Stimulated activated CD4-positive, alpha-beta T cell treated with anti-CD3 and anti-CD28 coated beads, Interleukin-4, amount 100 ng/mL, for 24 hours (primary cell): ENCODE measurements around the gene STK38L.

Source experiments
- DNase-seq: peaks from one replicate; pipeline ENCODE4 v3.0.0-alpha.2; 2020

The STK38L gene

GRCh38 chr12:27330846-27331245 lies 86.8 kb downstream of the STK38L start:
- no peak for DNase-seq

- DNase-seq: peak; percentile 31
These were observed 87.3 kb downstream of the STK38L start for GRCh38 chr12:27331291-27331926.

DNA sequence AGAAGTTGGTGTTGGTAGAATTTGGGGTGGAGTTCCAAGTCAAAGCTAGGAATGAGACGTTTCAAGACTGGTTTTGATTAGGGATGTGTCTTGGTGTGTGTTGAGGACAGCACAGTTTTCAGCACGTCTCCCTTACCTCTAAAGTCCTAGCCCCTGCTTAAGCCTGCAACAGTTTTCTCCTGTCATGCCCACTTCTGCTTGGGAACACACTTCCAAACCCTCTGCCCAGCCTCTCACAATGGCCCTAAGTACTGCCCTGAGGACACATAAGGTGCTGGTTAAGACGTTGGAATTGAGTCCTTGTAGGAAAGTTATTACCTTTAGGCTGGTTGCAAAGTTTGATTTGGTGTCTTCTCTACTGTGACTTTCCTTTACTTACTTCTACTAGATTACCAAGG lies 87.8 kb downstream of the STK38L start:
- DNase-seq: no peak

DNA sequence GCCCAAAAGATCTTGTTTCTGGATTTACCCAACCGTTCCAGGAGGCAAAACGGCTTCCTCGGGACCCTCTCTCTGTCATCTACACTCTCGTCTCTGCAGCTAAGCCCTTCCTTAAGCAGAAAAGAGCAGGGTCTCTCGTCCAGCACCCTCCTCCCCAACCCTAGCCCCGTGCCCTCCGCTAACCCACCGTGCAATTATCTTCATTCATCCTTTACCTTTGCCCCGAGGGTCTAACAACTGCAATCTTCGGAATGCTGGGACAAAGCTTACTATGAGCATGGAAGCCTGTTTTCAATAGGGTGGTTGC lies 88.3 kb downstream of the STK38L start:
- no peak for DNase-seq

DNA sequence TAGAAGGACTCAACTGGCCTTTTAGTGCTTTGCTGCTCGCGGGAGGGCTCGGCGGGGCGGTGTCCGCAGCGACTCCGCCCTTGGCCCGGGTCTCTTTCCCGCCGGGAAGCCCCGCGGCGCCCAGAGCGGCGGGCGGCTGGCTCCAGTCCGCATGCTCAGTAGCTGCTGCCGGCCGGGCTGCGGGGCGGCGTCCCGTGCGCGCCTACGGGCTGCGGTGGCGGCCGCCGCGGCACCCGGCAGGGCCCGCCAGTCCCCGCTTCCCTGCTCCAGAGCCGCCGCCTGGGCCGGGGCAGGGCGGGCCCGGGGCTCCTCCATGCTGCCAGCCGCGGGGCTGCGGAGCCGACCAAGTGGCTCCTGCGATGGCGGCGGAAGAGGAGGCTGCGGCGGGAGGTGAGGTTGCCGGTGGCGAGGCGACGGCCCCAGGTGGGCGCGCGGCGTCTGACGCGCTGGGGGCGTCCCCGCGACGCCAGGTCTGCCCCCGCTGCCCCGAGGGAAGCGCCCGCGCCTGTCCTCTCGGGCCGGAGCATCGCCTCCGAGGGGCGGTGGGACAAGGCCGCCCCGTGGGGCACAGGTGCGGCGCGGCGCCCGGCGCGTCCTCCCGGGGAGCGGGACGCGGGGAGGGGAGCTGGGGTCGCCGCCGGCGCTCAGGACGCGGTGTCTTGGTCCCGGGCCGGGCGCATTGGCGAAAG lies 88.8 kb downstream of the STK38L start, which contains the start of gene BMAL2:
TSS of gene BMAL2 (plus strand) at position 123 of the 689 bp plus-strand sequence. CDS start at position 360, 237 bp downstream.
- peak; percentile 27 for DNase-seq

- DNase-seq: peak; percentile 26
These were observed 89.4 kb downstream of the STK38L start for GRCh38 chr12:27333403-27334009.

DNA sequence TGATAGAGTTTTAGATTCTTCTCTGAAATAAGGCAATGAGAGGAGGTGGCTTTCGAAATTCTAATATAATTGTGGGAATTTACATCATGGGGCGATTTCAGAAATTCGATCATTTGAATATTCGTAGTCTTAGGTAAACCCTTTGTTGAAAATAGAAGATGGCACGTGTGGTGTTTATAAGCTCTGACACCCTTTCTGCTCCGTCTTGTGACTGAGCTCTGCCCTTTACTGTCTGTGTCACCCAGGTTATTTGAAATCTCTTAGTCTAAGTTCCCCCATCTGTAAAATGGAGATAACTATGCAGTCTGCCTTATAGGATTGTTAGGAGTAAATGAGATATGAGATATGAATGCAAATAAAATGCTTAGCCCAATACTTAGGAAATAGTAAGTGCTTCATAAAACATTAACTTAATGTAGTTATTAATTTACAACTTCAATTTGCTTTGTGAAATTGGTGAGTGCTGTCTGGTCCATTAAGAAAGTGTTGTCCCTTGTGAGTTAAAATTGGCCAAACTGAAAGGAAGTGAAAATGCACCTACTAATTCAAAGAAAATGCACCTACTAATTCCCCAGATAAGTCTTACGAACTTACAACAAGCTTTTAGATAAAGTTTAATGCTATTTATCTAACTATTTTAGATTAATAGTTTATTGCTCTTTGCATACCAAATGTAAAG lies 90.1 kb downstream of the STK38L start:
- DNase-seq: no peak

- DNase-seq: no peak
These were observed 90.6 kb downstream of the STK38L start for GRCh38 chr12:27334721-27335082.

GRCh38 chr12:27335364-27336281 lies 91.5 kb downstream of the STK38L start:
- DNase-seq: no peak

DNA sequence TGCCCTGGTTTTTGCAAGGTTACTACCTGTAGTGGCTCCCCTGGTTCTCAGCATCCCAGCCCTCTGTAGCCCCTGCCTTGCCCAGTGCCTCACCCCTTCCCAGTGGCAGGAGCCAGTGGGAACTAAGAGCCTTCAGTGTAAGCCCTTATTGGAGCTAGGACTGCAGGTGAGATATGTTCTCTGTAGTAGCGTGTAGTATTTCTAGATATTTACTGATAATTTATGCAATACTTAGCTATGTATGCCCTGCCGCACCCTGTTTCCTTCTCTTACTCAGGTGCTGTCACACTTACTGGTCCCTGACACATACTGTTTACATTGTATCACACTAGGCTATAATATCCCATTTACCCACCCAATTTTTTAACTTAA lies 92.2 kb downstream of the STK38L start:
- DNase-seq: no peak

- DNase-seq: no peak
These were observed 93.3 kb downstream of the STK38L start for GRCh38 chr12:27337376-27337775.

DNA sequence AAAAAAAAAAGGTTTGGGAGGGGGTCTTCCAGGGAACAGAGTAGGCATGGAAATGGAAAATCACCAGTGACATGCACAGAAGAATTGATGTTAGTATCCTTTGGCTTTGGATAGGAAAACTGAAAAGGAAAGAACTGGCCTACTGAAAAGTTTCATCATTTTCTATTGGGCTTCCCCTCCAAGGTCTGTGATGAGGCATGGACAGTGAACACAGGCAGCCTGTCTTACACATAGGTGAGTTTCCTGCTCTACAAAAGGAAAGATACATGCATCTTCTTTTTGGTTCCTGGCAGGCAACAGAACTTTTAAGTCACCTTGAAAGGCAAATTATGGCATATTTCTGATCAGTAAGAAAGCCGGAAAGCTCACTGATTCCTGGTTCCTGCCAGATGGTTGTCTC lies 94.4 kb downstream of the STK38L start:
- no peak for DNase-seq

DNA sequence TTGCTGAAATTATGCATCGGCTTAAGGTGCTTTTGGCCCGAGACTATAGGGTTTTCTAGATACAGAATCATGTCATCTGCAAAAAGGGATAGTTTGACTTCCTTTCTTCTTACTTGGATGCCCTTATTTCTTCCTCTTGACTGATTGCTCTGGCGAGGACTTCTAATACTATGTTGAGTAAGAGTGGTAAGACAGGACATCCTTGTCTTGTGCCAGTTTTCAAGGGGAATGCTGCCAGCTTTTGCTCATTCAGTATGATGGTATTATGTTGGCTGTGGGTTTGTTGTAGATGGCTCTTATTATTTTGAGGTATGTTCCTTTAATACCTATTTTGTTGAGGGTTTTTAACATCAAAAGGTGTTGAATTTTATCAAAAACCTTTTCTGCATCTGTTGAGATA lies 96.9 kb downstream of the STK38L start:
- DNase-seq: no peak

- no peak for DNase-seq
These were observed 98.5 kb downstream of the STK38L start for GRCh38 chr12:27342536-27342935.

GRCh38 chr12:27343255-27344000 lies 99.3 kb downstream of the STK38L start:
- DNase-seq: no peak

- DNase-seq: no peak
These were observed 100.2 kb downstream of the STK38L start for GRCh38 chr12:27344246-27344645.

GRCh38 chr12:27344760-27345159 lies 100.7 kb downstream of the STK38L start:
- DNase-seq: no peak

DNA sequence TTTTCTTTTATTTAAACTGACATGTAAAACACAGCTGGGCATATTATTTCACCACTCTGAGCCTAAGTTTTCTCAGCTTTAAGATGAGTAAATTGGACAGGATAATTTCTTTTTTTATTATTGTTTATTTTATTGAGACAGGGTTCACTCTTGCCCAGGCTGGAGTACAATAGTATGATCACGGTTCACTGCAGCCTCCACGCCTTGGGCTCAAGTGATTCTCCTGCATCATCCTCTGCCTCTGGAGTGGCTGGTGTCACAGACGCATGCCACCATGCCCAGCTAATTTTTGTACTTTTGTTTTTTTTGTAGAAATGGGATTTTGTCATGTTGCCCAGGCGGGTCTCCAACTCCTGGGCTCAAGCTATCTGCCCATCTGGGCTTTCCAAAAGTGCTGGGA lies 101.3 kb downstream of the STK38L start:
- DNase-seq: no peak

DNA sequence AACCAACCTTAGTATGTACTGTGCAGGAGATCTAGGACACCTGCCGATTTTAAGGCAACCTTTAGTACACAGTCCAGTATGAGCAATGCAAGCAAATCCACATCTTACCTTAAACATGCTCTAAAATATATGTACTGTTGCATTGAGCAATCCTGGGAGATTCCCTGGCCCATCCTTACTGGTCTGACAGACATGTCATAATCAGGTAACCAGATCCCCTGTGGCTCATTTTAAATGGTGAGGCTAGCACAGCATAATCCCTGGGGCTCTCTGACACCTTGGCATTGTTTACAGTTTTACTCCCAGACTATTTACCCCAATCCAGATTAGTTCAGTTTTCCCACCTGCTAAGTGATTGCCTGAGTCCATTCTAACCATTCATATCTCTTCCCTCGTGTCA lies 103.7 kb downstream of the STK38L start:
- DNase-seq: no peak

GRCh38 chr12:27351476-27351875 lies 107.4 kb downstream of the STK38L start:
- DNase-seq: no peak

DNA sequence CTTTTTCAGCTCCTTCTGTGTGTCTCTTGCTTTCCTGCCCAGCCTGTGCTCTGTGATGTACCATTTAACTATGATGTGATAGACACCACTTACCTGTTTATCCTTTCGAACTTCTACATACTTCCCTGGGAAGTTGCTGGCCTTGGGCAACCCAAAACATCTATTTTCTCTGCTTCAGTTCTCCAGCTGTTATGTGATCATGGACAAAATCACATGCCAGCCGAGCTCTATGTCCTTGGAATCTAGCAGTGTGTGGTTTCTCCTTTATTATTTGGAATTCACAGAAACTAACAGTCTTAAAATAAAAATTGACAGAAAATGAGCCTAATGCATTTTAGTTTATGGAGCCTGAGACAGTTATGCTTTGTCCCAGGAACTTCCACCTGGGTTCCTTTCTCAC lies 111.4 kb downstream of the STK38L start:
- no peak for DNase-seq

DNA sequence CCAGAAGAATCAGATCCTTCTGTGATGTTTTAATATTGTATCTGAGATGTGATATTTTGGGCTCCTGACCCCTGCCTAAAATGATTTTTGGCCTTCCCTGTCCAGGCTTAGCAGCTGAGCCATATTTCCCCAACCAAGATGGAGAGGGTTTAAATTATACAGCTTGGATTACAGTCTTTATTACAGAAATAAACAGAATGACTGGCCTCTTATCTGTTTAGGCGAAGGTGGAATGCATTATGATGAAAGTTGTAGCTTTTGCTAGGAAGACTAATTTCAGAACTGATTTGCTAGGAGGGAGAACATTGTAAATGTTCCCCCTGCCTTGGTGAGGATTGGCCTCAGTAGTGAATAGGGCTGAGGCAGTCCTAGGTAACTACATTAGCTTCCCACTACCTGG lies 111.9 kb downstream of the STK38L start:
- DNase-seq: no peak
